Astrocyte of the spinal cord (primary cell): ENCODE results near the gene CEP44.

ENCODE experiments used
- DNase-seq: peaks from one replicate; pipeline ENCODE4 v3.0.0; 2011; ENCODE audit warnings: low read depth, low spot score
- H3K4me3 ChIP-seq: 2 replicates; pipeline ENCODE4 v1.5.1; 2011; ENCODE audit warnings: low read depth, mild to moderate bottlenecking, low read length, moderate library complexity
- in situ Hi-C: cut with HindIII; loops from 2 replicates; pipeline ENCODE4 v1.10.0; 2017; ENCODE audit warnings: low sequenced_read_pairs
- TF ChIP-seq, protein P1 (sequence below): IDR thresholded peaks from 2 replicates; pipeline ENCODE4 v1.5.1; 2012; ENCODE audit warnings: low read depth, mild to moderate bottlenecking, low read length, inconsistent platforms

Gene CEP44

DNA sequence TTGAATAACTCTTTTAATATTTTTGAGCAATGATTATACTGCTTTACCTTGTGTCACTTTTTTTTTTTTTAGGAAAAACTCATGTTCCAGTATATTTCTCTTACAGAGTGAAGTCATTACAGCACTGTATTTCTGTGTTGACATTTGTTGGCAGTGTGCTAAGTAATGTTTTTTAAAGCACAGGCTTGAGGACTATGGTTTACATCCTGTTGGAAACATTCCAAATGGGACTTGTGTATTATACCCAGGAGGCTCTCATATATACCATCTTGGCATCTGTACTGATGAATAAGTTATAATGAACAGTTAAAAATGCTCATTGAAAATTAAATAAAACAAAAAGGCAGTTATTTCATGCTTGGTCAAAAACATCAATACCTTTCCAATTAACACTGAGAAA, 33.8 kb downstream of the CEP44 start:
- TF ChIP-seq, protein P1, sequence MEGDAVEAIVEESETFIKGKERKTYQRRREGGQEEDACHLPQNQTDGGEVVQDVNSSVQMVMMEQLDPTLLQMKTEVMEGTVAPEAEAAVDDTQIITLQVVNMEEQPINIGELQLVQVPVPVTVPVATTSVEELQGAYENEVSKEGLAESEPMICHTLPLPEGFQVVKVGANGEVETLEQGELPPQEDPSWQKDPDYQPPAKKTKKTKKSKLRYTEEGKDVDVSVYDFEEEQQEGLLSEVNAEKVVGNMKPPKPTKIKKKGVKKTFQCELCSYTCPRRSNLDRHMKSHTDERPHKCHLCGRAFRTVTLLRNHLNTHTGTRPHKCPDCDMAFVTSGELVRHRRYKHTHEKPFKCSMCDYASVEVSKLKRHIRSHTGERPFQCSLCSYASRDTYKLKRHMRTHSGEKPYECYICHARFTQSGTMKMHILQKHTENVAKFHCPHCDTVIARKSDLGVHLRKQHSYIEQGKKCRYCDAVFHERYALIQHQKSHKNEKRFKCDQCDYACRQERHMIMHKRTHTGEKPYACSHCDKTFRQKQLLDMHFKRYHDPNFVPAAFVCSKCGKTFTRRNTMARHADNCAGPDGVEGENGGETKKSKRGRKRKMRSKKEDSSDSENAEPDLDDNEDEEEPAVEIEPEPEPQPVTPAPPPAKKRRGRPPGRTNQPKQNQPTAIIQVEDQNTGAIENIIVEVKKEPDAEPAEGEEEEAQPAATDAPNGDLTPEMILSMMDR = no peak
- no peak for DNase-seq
- no peak overlapping the region for H3K4me3 ChIP-seq
- in situ Hi-C loops = no loop called here

- TF ChIP-seq, protein P1 = peak; percentile 64
- no peak overlapping the region for H3K4me3 ChIP-seq
- DNase-seq = peak; percentile 60
- in situ Hi-C loops = no loop called here
These were observed 35.4 kb downstream of the CEP44 start for GRCh38 chr4:174318829-174319764.

GRCh38 chr4:174320494-174321199, 36.9 kb downstream of the CEP44 start:
- TF ChIP-seq, protein P1 = no peak
- in situ Hi-C loops = no loop called here
- H3K4me3 ChIP-seq = no peak overlapping the region
- DNase-seq = no peak

- no peak for DNase-seq
- no peak overlapping the region for H3K4me3 ChIP-seq
- TF ChIP-seq, protein P1 = no peak
- in situ Hi-C loops = no loop called here
These were observed 40.5 kb downstream of the CEP44 start for GRCh38 chr4:174324236-174324635.

- TF ChIP-seq, protein P1 = no peak
- no peak overlapping the region for H3K4me3 ChIP-seq
- in situ Hi-C loops = no loop called here
- peak; percentile 25 for DNase-seq
These were observed 41.0 kb downstream of the CEP44 start for GRCh38 chr4:174324725-174325124.

GRCh38 chr4:174332741-174333493, 49.2 kb downstream of the CEP44 start:
- DNase-seq = no peak
- no peak overlapping the region for H3K4me3 ChIP-seq
- TF ChIP-seq, protein P1 = no peak
- in situ Hi-C loops = no loop called here
